Measurements from ENCODE around the gene ZFYVE28. TPM values are rescaled to one million over a fixed set of nuclear protein-coding genes. Genes with fewer than 3 reads are reported as not detected.

The ZFYVE28 gene
- total RNA-seq, 4 donors from 2014 or later = 44.8 to 110 (median 69.6) TPM

- in situ Hi-C loops (cut with MboI; ENCODE audit: low pct_ligation_motif_present in 1 of 4, low pct_unique_long_range_greater_than_20kb in 1 of 4, low sequenced_read_pairs in 3 of 4) (no loop called here), intact Hi-C loops (cut with DNase I; ENCODE audit: low total_unique reads) (no loop called here)
- H3K27me3 ChIP-seq = no peaks in the 10 kb centered on the region
- 90% methylated on average over 12 of the region's 12 CpGs; no CpG with 5 or more reads in 1 of the 2 donors for whole genome bisulfite sequencing, 2 donors (ENCODE audit: low coverage in 1 of 2)
- H3K27ac ChIP-seq = no peak overlapping the region
- TF ChIP-seq POLR2A (IDR thresholded peaks at IDR 0.05) (no peak), CTCF (IDR thresholded peaks at IDR 0.05) (no peak), POLR2AphosphoS5 (IDR thresholded peaks at IDR 0.05) (no peak), EP300 (IDR thresholded peaks at IDR 0.05; ENCODE audit: low read depth) (no peak)
- H3K36me3 ChIP-seq = no peaks in the 10 kb centered on the region
- H3K9me3 ChIP-seq = no peaks in the 10 kb centered on the region
- H3K4me1 ChIP-seq = peaks cover 4 to 16% (median 7%) of the 10 kb centered on the region in 4 donors
- no peak overlapping the region for H3K4me3 ChIP-seq
- DNase-seq = no peak
Measured at GRCh38 chr4:2363056-2363721, 55.3 kb downstream of the ZFYVE28 start.

GRCh38 chr4:2362266-2363055 lies 56.0 kb downstream of the ZFYVE28 start:
- 86% methylated on average over 14 of the region's 15 CpGs; no CpG with 5 or more reads in 1 of the 2 donors for WGBS, 2 donors (ENCODE audit: low coverage in 1 of 2)
- Histone ChIP-seq H3K27me3 (no peaks in the 10 kb centered on the region), H3K36me3 (no peaks in the 10 kb centered on the region), H3K4me1 (peaks cover 4 to 16% (median 7%) of the 10 kb centered on the region in 4 donors), H3K9me3 (no peaks in the 10 kb centered on the region), H3K4me3 (no peak overlapping the region), H3K27ac (no peak overlapping the region)
- no peak for TF ChIP-seq POLR2A (IDR thresholded peaks at IDR 0.05)
- no peak for TF ChIP-seq CTCF (IDR thresholded peaks at IDR 0.05)
- no peak for TF ChIP-seq EP300 (IDR thresholded peaks at IDR 0.05; ENCODE audit: low read depth)
- no peak for TF ChIP-seq POLR2AphosphoS5 (IDR thresholded peaks at IDR 0.05)
- no peak for DNase-seq
- in situ Hi-C loops (cut with MboI; ENCODE audit: low pct_ligation_motif_present in 1 of 4, low pct_unique_long_range_greater_than_20kb in 1 of 4, low sequenced_read_pairs in 3 of 4) = no loop called here
- intact Hi-C loops (cut with DNase I; ENCODE audit: low total_unique reads) = no loop called here

GRCh38 chr4:2361366-2362265 lies 56.8 kb downstream of the ZFYVE28 start:
- intact Hi-C loops (cut with DNase I; ENCODE audit: low total_unique reads) = no loop called here
- in situ Hi-C loops (cut with MboI; ENCODE audit: low pct_ligation_motif_present in 1 of 4, low pct_unique_long_range_greater_than_20kb in 1 of 4, low sequenced_read_pairs in 3 of 4) = no loop called here

More at GRCh38 chr4:2361366-2362265, 56.8 kb downstream of the ZFYVE28 start:
- Histone ChIP-seq H3K4me3 (no peak overlapping the region), H3K36me3 (no peaks in the 10 kb centered on the region), H3K27ac (no peak overlapping the region), H3K9me3 (no peaks in the 10 kb centered on the region), H3K27me3 (no peaks in the 10 kb centered on the region), H3K4me1 (peaks cover 4 to 16% (median 7%) of the 10 kb centered on the region in 4 donors)
- DNase-seq = no peak
- no peak for TF ChIP-seq POLR2A (IDR thresholded peaks at IDR 0.05)
- TF ChIP-seq CTCF (IDR thresholded peaks at IDR 0.05) = no peak
- no peak for TF ChIP-seq POLR2AphosphoS5 (IDR thresholded peaks at IDR 0.05)
- TF ChIP-seq EP300 (IDR thresholded peaks at IDR 0.05; ENCODE audit: low read depth) = no peak
- whole genome bisulfite sequencing, 2 donors (ENCODE audit: low coverage in 1 of 2) = 81 to 82% methylated on average over 2 to 23 of the region's 23 CpGs
